AG09319 (cell line): ENCODE results near the gene NDST1.

Experiments used
- DNase-seq: peaks from one replicate; pipeline ENCODE4 v3.0.0-alpha.2; 2010; ENCODE audit warnings: low read depth; ENCODE audit errors: extremely low read depth
- TF ChIP-seq, protein P1 (sequence below): IDR thresholded peaks from 2 replicates; pipeline ENCODE4 v1.5.1; 2011; ENCODE audit warnings: low read depth, mild to moderate bottlenecking, inconsistent platforms, low read length, moderate library complexity

Gene NDST1

DNA sequence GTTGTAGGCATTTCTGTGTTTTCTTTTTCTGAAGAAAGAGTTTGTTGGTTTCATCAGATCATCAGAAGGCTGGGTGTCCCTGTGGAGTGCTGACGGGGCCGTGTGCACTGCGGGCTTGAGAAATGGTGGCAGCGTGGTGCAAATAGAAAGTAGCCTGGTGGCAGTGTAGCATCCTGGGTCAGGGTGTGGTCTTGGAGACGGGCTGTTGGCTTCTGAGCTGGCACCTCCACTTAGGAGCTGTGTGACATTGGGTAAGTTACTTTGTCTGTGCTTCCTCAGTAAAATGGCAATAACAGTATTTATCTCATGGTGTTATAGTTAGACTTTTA lies 10.0 kb upstream of the NDST1 start:
- TF ChIP-seq, protein P1, sequence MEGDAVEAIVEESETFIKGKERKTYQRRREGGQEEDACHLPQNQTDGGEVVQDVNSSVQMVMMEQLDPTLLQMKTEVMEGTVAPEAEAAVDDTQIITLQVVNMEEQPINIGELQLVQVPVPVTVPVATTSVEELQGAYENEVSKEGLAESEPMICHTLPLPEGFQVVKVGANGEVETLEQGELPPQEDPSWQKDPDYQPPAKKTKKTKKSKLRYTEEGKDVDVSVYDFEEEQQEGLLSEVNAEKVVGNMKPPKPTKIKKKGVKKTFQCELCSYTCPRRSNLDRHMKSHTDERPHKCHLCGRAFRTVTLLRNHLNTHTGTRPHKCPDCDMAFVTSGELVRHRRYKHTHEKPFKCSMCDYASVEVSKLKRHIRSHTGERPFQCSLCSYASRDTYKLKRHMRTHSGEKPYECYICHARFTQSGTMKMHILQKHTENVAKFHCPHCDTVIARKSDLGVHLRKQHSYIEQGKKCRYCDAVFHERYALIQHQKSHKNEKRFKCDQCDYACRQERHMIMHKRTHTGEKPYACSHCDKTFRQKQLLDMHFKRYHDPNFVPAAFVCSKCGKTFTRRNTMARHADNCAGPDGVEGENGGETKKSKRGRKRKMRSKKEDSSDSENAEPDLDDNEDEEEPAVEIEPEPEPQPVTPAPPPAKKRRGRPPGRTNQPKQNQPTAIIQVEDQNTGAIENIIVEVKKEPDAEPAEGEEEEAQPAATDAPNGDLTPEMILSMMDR = no peak
- no peak for DNase-seq

DNA sequence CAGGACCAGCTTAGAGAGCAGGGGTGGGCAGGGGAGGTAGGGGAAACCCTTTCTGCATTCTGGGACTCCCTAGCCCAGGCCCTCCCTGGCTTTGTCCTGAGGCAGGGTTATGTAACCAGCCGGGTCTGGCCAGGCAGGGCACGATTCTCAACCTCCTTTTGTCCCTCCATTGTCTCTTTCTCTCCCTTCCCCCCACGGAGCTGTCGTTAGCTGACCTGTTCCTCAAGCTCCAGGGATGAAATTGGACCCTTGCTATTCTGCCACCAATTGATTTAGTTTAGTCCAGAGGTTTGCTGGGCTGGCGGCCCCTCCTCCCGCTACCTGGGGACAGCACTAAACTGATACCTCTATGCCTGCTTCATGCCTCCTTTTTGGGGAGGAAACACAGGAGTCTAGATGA lies 9.4 kb upstream of the NDST1 start:
- DNase-seq = no peak

DNA sequence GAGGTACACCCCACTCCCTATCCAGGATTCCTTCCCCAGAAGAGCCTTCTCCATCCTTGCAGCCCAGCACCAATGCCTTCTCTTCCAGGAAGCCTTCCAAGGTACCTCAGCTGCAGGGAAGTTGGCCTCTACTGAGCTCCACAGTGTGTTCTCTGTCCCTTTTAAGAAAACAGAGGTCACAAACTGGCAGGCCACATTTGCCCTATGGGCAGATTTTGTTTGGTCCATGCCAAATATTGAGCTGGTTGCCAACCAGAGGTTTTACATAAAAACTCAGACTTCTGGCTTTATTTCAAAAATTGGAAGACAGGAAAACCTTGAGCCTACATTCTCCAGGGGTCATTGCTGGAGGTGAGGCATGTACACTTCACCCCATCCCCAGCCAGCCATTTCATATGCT lies 9.0 kb upstream of the NDST1 start:
- TF ChIP-seq, protein P1 = no peak
- DNase-seq = no peak

More for the DNA sequence above, 9.4 kb upstream of the NDST1 start:
- TF ChIP-seq, protein P1 = no peak

DNA sequence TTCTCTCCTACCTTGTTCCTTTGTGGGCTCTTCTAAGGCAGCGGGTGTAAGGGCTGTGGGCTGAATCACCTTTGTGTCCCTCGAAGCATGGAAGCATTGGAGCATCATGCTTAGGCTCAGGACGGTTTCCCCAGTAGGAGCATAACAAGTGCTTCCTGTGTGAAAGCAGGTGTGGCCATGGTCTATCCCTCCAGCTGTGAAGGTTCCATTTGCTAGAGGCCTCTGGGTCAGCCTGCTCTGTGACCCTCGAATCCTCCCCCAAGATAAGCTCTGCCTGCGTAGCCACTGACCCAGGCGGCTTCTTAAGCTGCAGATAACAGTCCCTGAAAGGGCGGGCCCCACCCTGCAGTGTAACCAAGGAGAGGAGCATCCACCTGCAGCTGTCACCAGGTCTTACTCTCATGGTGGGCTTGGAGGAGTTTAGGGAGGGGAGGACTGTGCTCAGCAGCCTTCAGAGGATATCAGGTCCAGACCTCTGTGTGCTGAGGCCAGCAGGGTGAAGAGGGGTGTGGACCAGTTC lies 8.4 kb upstream of the NDST1 start:
- no peak for DNase-seq

DNA sequence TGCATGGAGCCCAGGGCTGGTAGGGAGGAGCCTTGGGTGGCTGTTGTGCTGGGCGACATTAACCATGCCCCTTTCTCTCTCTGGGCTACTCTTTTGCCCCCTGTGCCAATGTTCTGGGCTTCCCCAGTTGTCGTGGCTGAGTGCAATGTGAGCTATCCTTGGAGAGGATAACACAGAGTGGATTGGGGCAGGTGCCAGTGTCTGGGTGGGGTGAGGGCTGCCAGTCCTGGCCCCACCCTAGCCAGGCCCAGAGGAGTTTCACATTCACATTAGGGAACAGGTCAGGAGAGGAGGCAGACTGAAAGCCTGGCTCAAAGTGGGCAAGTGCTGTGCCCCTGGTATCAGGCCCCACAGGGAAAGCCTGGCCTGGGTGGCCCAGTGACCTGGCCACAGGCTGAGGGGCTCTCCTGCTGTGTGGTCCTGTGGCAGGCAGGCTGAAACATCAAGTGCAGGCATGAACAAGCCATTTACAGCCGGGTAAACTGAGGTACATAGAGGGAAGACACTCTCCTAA lies 7.5 kb upstream of the NDST1 start:
- TF ChIP-seq, protein P1 = no peak
- DNase-seq = no peak

More for the DNA sequence above, 8.4 kb upstream of the NDST1 start:
- TF ChIP-seq, protein P1 = no peak

DNA sequence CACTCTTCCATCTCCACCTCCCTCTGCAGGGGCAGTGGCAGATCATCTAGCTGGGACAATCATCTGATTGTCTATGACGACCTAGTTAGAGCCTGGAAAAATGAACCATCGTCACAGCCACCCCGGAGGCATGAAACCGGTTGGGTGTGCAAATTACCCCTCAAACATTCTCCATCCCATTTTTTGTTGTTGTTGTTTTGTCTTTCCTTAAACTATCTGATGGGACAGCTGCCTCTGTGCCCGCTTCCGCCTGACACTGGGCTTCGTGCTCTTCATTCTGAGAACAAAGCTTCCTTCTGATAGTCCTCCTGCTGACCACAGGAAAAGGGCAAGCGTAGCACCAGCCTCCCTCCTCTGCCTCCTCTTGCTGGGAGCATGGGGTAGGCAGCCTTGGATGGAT lies 7.0 kb upstream of the NDST1 start:
- TF ChIP-seq, protein P1 = no peak
- no peak for DNase-seq

DNA sequence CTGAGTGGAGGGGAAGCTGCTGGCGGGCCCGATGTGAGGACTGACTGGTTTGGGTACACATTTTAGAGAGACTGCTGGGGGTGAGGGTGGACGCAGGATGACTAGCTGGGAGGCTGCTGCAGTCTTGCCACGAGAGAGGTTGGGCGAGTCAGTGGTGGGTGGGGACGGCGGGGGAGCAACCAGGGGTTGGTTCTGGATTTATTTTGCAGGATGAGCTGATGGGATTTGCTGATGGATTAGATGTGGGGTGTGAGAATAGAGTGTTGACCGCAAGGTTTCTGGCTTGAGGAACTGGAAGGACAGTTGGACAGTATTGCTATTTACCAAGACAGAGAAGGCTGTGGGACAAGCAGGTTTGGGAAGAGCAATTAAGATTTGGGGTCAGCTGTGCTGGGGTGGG lies 5.8 kb upstream of the NDST1 start:
- DNase-seq = no peak
- TF ChIP-seq, protein P1 = no peak
